Endothelial cell of umbilical vein (primary cell): ENCODE measurements around the gene MIX23. TPM values are rescaled to one million over a fixed set of nuclear protein-coding genes. Genes with fewer than 3 reads are reported as not detected.

Experiments
- BruUV-seq: library from RNA; stranded (reverse); fragments of 400-500 nt; replicated peaks from 2 replicates; lab custom pipeline; 2021; lab: Mats Ljungman, UMichigan
- CTCF ChIA-PET: fragments of 300-600, 350-600 bp; sonication (Branson Sonifier 250); formaldehyde crosslinking; loops from one replicate; lab custom pipeline; 2021; ENCODE audit warnings: antibody characterized with exemption, inconsistent platforms; lab: Charles Lee
- POLR2A ChIA-PET: fragments of 300-600, 350-600 bp; sonication (Branson Sonifier 250); formaldehyde crosslinking; loops from one replicate; lab custom pipeline; 2021; ENCODE audit warnings: antibody characterized with exemption, inconsistent platforms; lab: Charles Lee
- DNase-seq: peaks from one replicate; pipeline ENCODE4 v3.0.0-alpha.2; 2011; ENCODE audit warnings: low read depth, low spot score
- FAIRE-seq: peaks from 2 replicates; lab custom pipeline; 2011; peaks lifted over from hg19 to GRCh38; lab: Jason Lieb, UNC
- H2AFZ ChIP-seq: 2 replicates; pipeline ENCODE4 v1.6.0; 2012; ENCODE audit warnings: low read depth, low read length, control low read depth, inconsistent platforms
- H3K27ac ChIP-seq: 2 replicates; pipeline ENCODE4 v1.5.1; 2011; ENCODE audit warnings: low read depth, mild to moderate bottlenecking, control low read depth, low read length, moderate library complexity; ENCODE audit not compliant: insufficient read depth
- H3K27me3 ChIP-seq, 2 experiments: 2 replicates each; pipeline versions ENCODE4 v1.6.0 to v1.6.1; 2011; ENCODE audit warnings: low read length in 2 of 2, mixed read lengths in 1 of 2; ENCODE audit not compliant: control insufficient read depth in 2 of 2, insufficient read depth in 2 of 2
- H3K36me3 ChIP-seq, 2 experiments: 2 replicates in 1 of 2; 3 replicates in 1 of 2; pipeline ENCODE4 v1.5.1; 2011; ENCODE audit warnings: low read length in 2 of 2, mild to moderate bottlenecking in 1 of 2, moderate library complexity in 1 of 2; ENCODE audit not compliant: control insufficient read depth in 2 of 2, insufficient read depth in 2 of 2; ENCODE audit errors: extremely low read depth in 1 of 2
- H3K4me1 ChIP-seq: 3 replicates; pipeline ENCODE4 v1.5.1; 2011; ENCODE audit warnings: mild to moderate bottlenecking, low read length; ENCODE audit not compliant: control insufficient read depth, insufficient read depth; ENCODE audit errors: extremely low read depth
- H3K4me2 ChIP-seq: 2 replicates; pipeline ENCODE4 v1.6.1; 2011; ENCODE audit warnings: low read length, control low read depth, mixed read lengths; ENCODE audit not compliant: insufficient read depth
- H3K4me3 ChIP-seq, 3 experiments: fragments of 200-600 bp in 1 of 3; sonication (generic), shearing (Covaris generic) in 1 of 3; replicated peaks in 1 of 3; 2 replicates each; pipeline ENCODE4 v1.5.1; 2011 to 2016; ENCODE audit warnings: control low read depth in 3 of 3, low read length in 3 of 3, mild to moderate bottlenecking in 2 of 3, inconsistent platforms in 1 of 3, low read depth in 1 of 3, moderate library complexity in 1 of 3; ENCODE audit not compliant: insufficient read depth in 1 of 3
- H3K79me2 ChIP-seq: 2 replicates; pipeline ENCODE4 v1.6.0; 2012; ENCODE audit warnings: low read length, inconsistent platforms; ENCODE audit not compliant: control insufficient read depth, insufficient read depth
- H3K9ac ChIP-seq: replicated peaks from 2 replicates; pipeline ENCODE3; 2011; ENCODE audit warnings: low read length, control low read depth; ENCODE audit not compliant: insufficient read depth; ENCODE audit errors: extremely low read depth
- H3K9me1 ChIP-seq: replicated peaks from 3 replicates; pipeline ENCODE4 v1.6.0; 2011; ENCODE audit warnings: mild to moderate bottlenecking, low read length; ENCODE audit not compliant: control insufficient read depth, insufficient read depth; ENCODE audit errors: extremely low read depth
- H3K9me3 ChIP-seq: replicated peaks from 2 replicates; pipeline ENCODE4 v1.5.1; 2012; ENCODE audit warnings: low read length, inconsistent platforms; ENCODE audit not compliant: control insufficient read depth, insufficient read depth
- H4K20me1 ChIP-seq: replicated peaks from 2 replicates; pipeline ENCODE3; 2011; ENCODE audit warnings: mild to moderate bottlenecking, low read length; ENCODE audit not compliant: control insufficient read depth, insufficient read depth; ENCODE audit errors: extremely low read depth
- CTCF ChIP-seq, 2 donors: IDR thresholded peaks; 1 replicate in 1 of 2; 2 replicates in 1 of 2; pipeline ENCODE4 v1.5.1; 2011; ENCODE audit warnings: low read length in 2 of 2, mild to moderate bottlenecking in 2 of 2, moderate library complexity in 2 of 2, control low read depth in 1 of 2, inconsistent platforms in 1 of 2, low read depth in 1 of 2; ENCODE audit not compliant: insufficient read depth in 1 of 2; ENCODE audit errors: extremely low read depth in 1 of 2
- EZH2 ChIP-seq: IDR thresholded peaks from 2 replicates; pipeline ENCODE4 v1.6.1; 2012; ENCODE audit warnings: borderline replicate concordance, low read depth, mild to moderate bottlenecking, moderate library complexity, low read length, inconsistent platforms; ENCODE audit not compliant: severe bottlenecking
- GATA2 ChIP-seq: IDR thresholded peaks from 2 replicates; pipeline ENCODE4 v1.7.0; 2011; ENCODE audit warnings: low read depth, mild to moderate bottlenecking, moderate library complexity, mixed read lengths, low read length; ENCODE audit not compliant: insufficient read length, insufficient read depth
- MAX ChIP-seq: IDR thresholded peaks from 2 replicates; pipeline ENCODE4 v1.6.1; 2011; ENCODE audit not compliant: insufficient read depth, insufficient read length
- POLR2A ChIP-seq: IDR thresholded peaks from 2 replicates; pipeline ENCODE4 v1.6.1; 2012; ENCODE audit warnings: low read depth, mild to moderate bottlenecking, control low read depth, low read length
- POLR2AphosphoS5 ChIP-seq: IDR thresholded peaks from 2 replicates; pipeline ENCODE4 v1.6.1; 2012; ENCODE audit warnings: low read depth, mild to moderate bottlenecking, control low read depth, low read length, moderate library complexity; ENCODE audit not compliant: insufficient read depth
- dilution Hi-C: fragments of 300-500 bp; cut with MboI; formaldehyde crosslinking; loops from one replicate; pipeline ENCODE4 v1.15.0; 2019; ENCODE audit warnings: low sequenced_read_pairs; ENCODE audit not compliant: extremely low pct_ligation_motif_present
- intact Hi-C: fragments of 100-400 bp; cut with micrococcal nuclease; formaldehyde crosslinking; loops from one replicate; pipeline ENCODE4 v1.10.0; 2022
- polyA plus RNA-seq, 4 experiments: library from polyadenylated mRNA; depleted of rRNA in 3 of 4; stranded (reverse) in 3 of 4; unstranded in 1 of 4; fragments of >200 nt; gene quantifications; 2 replicates each; pipeline versions ENCODE4 v1.2.1 to v1.2.3, GENCODE V29; 2011 to 2012; ENCODE audit warnings: missing spikeins in 1 of 4
- total RNA-seq: library from RNA; stranded (reverse); gene quantifications from 2 replicates; pipeline ENCODE4 v1.2.3, GENCODE V29; 2021

MIX23 gene
- total and polyA plus RNA-seq, 2 donors (not counting 3 experiments of a cell fraction or from before 2014, with no cell fraction given), result 4.5 to 53.5 TPM

- CTCF ChIA-PET, result interaction anchor here (0.6 to 2.2 kb wide), 4 partner anchors 22 to 264 kb away, joined by 4 to 13 read pairs (median 9); partner anchors contain the start of genes FAM162A, KPNA1 and MIX23
- peak; percentile 77 for FAIRE-seq
- no peaks in the 10 kb centered on the region for H3K9me3 ChIP-seq
- intact Hi-C loops, result loop anchor here (5.0 kb wide), 1 partner anchor 97 kb away; the partner anchor contains the start of gene KPNA1
- no peaks in the 10 kb centered on the region for H3K27me3 ChIP-seq
- H3K4me1 ChIP-seq, result peaks cover 9% of the 10 kb centered on the region
- dilution Hi-C loops, result no loop called here
- DNase-seq, result peak; percentile 54
- no peaks in the 10 kb centered on the region for H4K20me1 ChIP-seq
- no peaks in the 10 kb centered on the region for H3K9me1 ChIP-seq
- peak overlapping the region; percentile 99 for H3K4me2 ChIP-seq
- BruUV-seq, result TSS peak; percentile 71
- TF ChIP-seq CTCF (IDR thresholded peaks at IDR 0.05; ENCODE audit: extremely low read depth in 1 of 2, insufficient read depth in 1 of 2, low read depth in 1 of 2, low read length in 2 of 2), result no peak
- TF ChIP-seq POLR2A, result no peak
- TF ChIP-seq EZH2, result no peak
- TF ChIP-seq POLR2AphosphoS5, result no peak
- no peak for TF ChIP-seq MAX
- no peak for TF ChIP-seq GATA2
- H2AFZ ChIP-seq, result peak overlapping the region; percentile 52
- peak overlapping the region; percentile 90 for H3K27ac ChIP-seq
- POLR2A ChIA-PET, result interaction anchor here (1.2 kb wide), 1 partner anchor 31 kb away, joined by 6 read pairs; the partner anchor contains the start of gene FAM162A
- H3K9ac ChIP-seq, result peak overlapping the region; percentile 93
- peak overlapping the region; percentile 71 to 94 (median 80) for H3K4me3 ChIP-seq
- H3K79me2 ChIP-seq, result peaks cover 10% of the 10 kb centered on the region
- no peaks in the 10 kb centered on the region for H3K36me3 ChIP-seq
Observed at GRCh38 chr3:122415104-122415744, 32.2 kb upstream of the MIX23 start.
